ENCODE measurements around the gene ESYT3.

GRCh38 chr3:138476526-138476925 is 42.1 kb downstream of the ESYT3 start:
- TF ChIP-seq, protein P1, sequence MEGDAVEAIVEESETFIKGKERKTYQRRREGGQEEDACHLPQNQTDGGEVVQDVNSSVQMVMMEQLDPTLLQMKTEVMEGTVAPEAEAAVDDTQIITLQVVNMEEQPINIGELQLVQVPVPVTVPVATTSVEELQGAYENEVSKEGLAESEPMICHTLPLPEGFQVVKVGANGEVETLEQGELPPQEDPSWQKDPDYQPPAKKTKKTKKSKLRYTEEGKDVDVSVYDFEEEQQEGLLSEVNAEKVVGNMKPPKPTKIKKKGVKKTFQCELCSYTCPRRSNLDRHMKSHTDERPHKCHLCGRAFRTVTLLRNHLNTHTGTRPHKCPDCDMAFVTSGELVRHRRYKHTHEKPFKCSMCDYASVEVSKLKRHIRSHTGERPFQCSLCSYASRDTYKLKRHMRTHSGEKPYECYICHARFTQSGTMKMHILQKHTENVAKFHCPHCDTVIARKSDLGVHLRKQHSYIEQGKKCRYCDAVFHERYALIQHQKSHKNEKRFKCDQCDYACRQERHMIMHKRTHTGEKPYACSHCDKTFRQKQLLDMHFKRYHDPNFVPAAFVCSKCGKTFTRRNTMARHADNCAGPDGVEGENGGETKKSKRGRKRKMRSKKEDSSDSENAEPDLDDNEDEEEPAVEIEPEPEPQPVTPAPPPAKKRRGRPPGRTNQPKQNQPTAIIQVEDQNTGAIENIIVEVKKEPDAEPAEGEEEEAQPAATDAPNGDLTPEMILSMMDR (IDR thresholded peaks at IDR 0.05): no peak
- no peak for TF ChIP-seq POLR2A (IDR thresholded peaks at IDR 0.05)

Data from right lobe of liver (tissue), 4 donors.